Activated CD4-positive, alpha-beta T cell treated with anti-CD3 and anti-CD28 coated beads for 36 hours (primary cell): ENCODE results near the gene FAM151B. TPM values are rescaled to one million over a fixed set of nuclear protein-coding genes. Genes with fewer than 3 reads are reported as not detected.
A peak's percentile ranks its signal among the peaks of the same experiment; 100 is the strongest.

ENCODE experiments used
- ATAC-seq: fragments of 200-7000 bp; cut with Tn5 transposase; one replicate; pipeline ENCODE4 v1.10.0; 2021; ENCODE audit warnings: mild to moderate bottlenecking, moderate library complexity
- CTCF ChIA-PET: fragments of 350-600 bp; sonication (Branson Sonifier 250); formaldehyde crosslinking; loops from one replicate; lab custom pipeline; 2021; ENCODE audit warnings: antibody characterized with exemption; lab: Charles Lee
- POLR2A ChIA-PET: fragments of 350-600 bp; sonication (Branson Sonifier 250); formaldehyde crosslinking; loops from one replicate; lab custom pipeline; 2021; ENCODE audit warnings: antibody characterized with exemption, inconsistent platforms; lab: Charles Lee
- DNase-seq: peaks from one replicate; pipeline ENCODE4 v3.0.0-alpha.2; 2020
- H3K27ac Mint-ChIP-seq: one replicate; pipeline ENCODE4 v1.8.0; 2021; ENCODE audit warnings: mixed read lengths
- H3K27me3 Mint-ChIP-seq: one replicate; pipeline ENCODE4 v1.8.0; 2021; ENCODE audit warnings: mixed read lengths
- H3K36me3 Mint-ChIP-seq: one replicate; pipeline ENCODE4 v1.8.0; 2021; ENCODE audit warnings: low read depth, mixed read lengths
- H3K4me1 Mint-ChIP-seq: one replicate; pipeline ENCODE4 v1.8.0; 2021; ENCODE audit warnings: mixed read lengths
- H3K4me3 Mint-ChIP-seq: one replicate; pipeline ENCODE4 v1.8.0; 2021; ENCODE audit warnings: mild to moderate bottlenecking, moderate library complexity, mixed read lengths
- H3K9me3 Mint-ChIP-seq: one replicate; pipeline ENCODE4 v1.8.0; 2021; ENCODE audit warnings: low read depth, mixed read lengths
- intact Hi-C, 2 experiments: fragments of 100-400 bp; cut with DNase I in 1 of 2; cut with micrococcal nuclease in 1 of 2; formaldehyde crosslinking; loops; one replicate each; pipeline versions ENCODE4 v1.14.2 to v1.15.1; 2022 to 2024; cut with DNase I, micrococcal nuclease
- total RNA-seq, 2 experiments: library from RNA; stranded (reverse); gene quantifications; one replicate each; pipeline ENCODE4 v1.2.3, GENCODE V29; 2021

FAM151B gene
- total RNA-seq, 2 experiments from 2014 or later = 0.63 to 0.75 TPM

DNA sequence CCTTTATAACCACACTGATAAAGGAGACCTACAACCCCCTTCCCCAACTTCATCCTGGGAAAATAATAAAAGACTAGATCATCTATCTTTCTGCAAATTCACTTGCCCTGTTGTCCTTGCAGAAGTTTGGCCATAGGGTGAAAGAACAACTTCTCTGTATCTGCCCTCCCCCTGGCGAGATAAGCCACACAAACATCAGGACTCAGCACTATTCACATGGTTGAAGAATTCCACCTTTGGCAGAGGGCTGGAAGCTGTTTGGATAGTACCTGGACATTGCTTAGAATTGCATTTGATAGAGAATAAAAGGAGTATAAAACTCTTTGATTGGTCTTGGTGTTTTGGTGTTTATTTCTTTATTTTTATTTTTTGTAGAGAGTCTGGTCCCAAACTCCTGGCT, 16.9 kb downstream of the FAM151B start:
- Mint-ChIP-seq H3K4me1 (peaks cover 3% of the 10 kb centered on the region), H3K36me3 (no peaks in the 10 kb centered on the region), H3K27me3 (no peaks in the 10 kb centered on the region), H3K9me3 (no peaks in the 10 kb centered on the region), H3K27ac (no peak overlapping the region), H3K4me3 (no peak overlapping the region)
- intact Hi-C loops = no loop called here
- CTCF ChIA-PET = interaction anchor here (0.6 kb wide), 2 partner anchors 38 to 754 kb away, joined by 3 read pairs; no protein-coding TSS in a partner anchor
- no peak for ATAC-seq
- no peak for DNase-seq
- POLR2A ChIA-PET = no interaction called here

DNA sequence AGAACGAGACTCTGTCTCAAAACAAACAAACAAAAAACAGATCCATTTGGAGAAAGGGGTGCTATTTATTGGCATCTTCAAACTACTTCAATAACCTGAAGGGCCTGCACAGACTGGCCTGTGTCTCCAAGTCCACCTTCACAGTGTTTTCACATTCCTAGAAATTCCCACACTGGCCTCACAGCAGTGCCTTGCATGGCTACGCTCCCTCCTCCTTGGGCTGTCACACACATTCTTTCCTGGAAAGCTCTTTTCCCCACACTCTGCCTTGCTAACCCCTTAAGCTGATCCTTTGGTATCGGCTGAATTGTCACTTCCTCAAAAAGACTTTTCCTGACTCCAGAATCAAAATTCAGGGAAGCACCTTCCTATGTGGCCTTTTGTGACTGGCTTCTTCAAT, 19.8 kb downstream of the FAM151B start:
- no peak for ATAC-seq
- H3K27me3 Mint-ChIP-seq = no peaks in the 10 kb centered on the region
- DNase-seq = no peak
- H3K36me3 Mint-ChIP-seq = no peaks in the 10 kb centered on the region
- H3K4me1 Mint-ChIP-seq = peaks cover 3% of the 10 kb centered on the region
- ChIA-PET CTCF (interaction anchor here (1.1 to 1.4 kb wide), 2 partner anchors 26 to 27 kb away, joined by 3 read pairs; no protein-coding TSS in a partner anchor), POLR2A (interaction anchor here (0.7 kb wide), 1 partner anchor 83 kb away, joined by 3 read pairs; no protein-coding TSS in a partner anchor)
- no peaks in the 10 kb centered on the region for H3K9me3 Mint-ChIP-seq
- no peak overlapping the region for H3K27ac Mint-ChIP-seq
- no peak overlapping the region for H3K4me3 Mint-ChIP-seq
- intact Hi-C loops = no loop called here

DNA sequence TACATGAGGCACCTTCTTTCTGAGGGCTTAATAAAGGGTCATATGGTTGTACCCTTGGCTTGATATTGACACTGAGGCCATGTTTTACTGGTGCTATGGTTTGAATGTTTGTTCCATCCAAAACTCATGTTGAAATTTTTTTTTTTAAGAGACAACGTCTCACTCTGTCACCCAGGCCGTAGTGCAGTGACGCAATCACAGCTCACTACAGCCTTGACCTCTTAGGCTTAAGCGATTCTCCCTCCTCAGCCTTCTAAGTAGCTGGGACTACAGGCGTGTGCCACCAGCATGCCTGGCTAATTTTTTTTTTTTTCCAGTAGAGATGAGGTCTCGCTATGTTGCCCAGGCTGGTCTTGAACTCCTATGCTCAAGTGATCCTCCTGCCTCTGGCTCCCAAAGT, 20.9 kb downstream of the FAM151B start:
- intact Hi-C loops = no loop called here
- no peak for DNase-seq
- CTCF ChIA-PET = interaction anchor here (1.3 to 1.4 kb wide), 2 partner anchors 27 to 163 kb away, joined by 3 read pairs; no protein-coding TSS in a partner anchor
- POLR2A ChIA-PET = no interaction called here
- Mint-ChIP-seq H3K27me3 (no peaks in the 10 kb centered on the region), H3K36me3 (no peaks in the 10 kb centered on the region), H3K9me3 (no peaks in the 10 kb centered on the region), H3K4me3 (no peak overlapping the region), H3K4me1 (no peaks in the 10 kb centered on the region), H3K27ac (no peak overlapping the region)
- ATAC-seq = no peak

DNA sequence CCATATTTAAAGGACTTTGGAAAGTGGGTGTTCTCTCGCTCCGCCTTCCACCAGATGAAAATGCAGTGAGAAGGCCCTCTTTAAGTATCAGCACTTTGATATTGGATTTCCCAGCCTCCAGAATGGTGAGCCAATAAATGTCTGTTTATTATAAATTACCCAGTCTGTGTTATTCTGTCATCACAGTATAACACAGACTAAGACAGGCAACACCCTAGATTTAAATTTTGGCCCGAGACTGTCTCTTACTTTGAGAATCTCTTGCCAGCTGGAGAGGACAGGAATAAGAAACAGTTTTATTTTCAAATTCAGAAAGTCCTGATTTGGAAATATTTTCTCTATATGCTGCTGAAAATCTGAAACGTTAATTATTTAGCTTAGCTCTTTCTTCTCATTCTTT, 21.5 kb downstream of the FAM151B start:
- CTCF ChIA-PET = interaction anchor here (1.3 kb wide), 1 partner anchor 163 kb away, joined by 3 read pairs; no protein-coding TSS in a partner anchor
- intact Hi-C loops = no loop called here
- H3K27me3 Mint-ChIP-seq = no peaks in the 10 kb centered on the region

DNA sequence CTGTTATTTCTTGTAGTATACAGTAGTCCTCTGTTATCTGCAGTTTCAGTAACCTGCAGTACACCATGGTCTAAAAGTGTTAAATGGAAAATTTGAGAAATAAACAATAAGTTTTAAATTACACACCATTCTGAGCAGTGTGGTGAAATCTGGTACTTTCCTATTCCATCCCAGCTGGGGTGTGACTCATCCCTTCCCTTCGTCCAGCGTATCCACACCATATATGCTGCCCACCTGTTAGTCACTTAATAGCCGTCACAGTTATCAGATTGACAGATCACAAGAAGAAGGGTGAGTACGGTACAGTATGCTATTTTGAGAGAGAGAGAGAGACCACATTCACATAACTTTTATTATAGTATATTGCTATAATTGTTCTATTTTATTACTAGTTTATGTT, 28.9 kb downstream of the FAM151B start:
- H3K4me1 Mint-ChIP-seq = peaks cover 4% of the 10 kb centered on the region
- ChIA-PET POLR2A (no interaction called here), CTCF (no interaction called here)
- H3K4me3 Mint-ChIP-seq = no peak overlapping the region
- no peaks in the 10 kb centered on the region for H3K9me3 Mint-ChIP-seq
- intact Hi-C loops = no loop called here
- ATAC-seq (peak; percentile 76), DNase-seq (peak; percentile 44)
- H3K36me3 Mint-ChIP-seq = no peaks in the 10 kb centered on the region
- H3K27ac Mint-ChIP-seq = no peak overlapping the region
- H3K27me3 Mint-ChIP-seq = no peaks in the 10 kb centered on the region

More for the DNA sequence above, 21.5 kb downstream of the FAM151B start:
- DNase-seq (no peak), ATAC-seq (no peak)
- POLR2A ChIA-PET = no interaction called here
- H3K4me1 Mint-ChIP-seq = no peaks in the 10 kb centered on the region
- H3K36me3 Mint-ChIP-seq = no peaks in the 10 kb centered on the region
- H3K4me3 Mint-ChIP-seq = no peak overlapping the region
- no peaks in the 10 kb centered on the region for H3K9me3 Mint-ChIP-seq
- H3K27ac Mint-ChIP-seq = no peak overlapping the region

DNA sequence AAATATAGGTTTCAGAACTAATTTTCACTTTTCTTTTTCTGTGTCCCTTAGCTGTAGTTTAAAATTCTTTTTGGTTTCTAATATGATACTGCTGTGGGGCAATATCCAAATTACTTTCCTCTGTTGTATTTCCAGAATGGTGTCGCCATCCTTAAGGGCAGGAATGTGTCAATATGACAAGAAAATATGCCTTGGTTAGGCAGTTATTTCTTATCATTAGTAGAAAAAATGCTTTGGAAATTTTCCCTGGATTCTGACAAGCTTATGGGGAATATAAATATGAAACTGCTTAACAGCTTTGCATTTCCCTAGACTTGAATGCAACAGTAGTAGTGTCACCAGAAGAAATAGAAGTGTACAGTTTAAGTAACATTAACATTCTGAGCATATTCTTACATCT, 52.8 kb downstream of the FAM151B start:
- H3K4me3 Mint-ChIP-seq = no peak overlapping the region
- intact Hi-C loops = no loop called here
- no peaks in the 10 kb centered on the region for H3K36me3 Mint-ChIP-seq
- POLR2A ChIA-PET = no interaction called here
- no peak for DNase-seq
- CTCF ChIA-PET = interaction anchor here (1.1 kb wide), 1 partner anchor 9 kb away, joined by 3 read pairs; no protein-coding TSS in a partner anchor
- no peaks in the 10 kb centered on the region for H3K27me3 Mint-ChIP-seq
- H3K4me1 Mint-ChIP-seq = peaks cover 10% of the 10 kb centered on the region
- no peak overlapping the region for H3K27ac Mint-ChIP-seq
- no peak for ATAC-seq
- H3K9me3 Mint-ChIP-seq = no peaks in the 10 kb centered on the region

DNA sequence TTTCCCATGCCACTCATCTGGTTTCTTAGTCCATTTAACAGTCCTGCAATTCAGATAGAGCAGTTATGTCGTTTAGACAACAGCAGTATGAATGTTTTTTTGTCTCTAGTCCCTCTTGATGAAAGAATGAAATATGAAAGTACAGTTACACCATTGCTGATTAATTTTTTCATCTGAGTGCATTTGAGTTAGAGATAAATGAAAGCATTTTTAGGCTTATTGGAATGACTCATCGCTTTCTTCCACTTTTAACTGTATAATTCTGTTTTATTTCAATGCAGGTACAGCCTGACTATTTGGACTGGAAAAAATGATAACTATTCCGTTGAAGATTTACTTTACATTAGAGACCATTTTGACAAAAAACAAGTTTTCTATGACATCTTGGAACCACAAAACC, 53.5 kb downstream of the FAM151B start:
- Mint-ChIP-seq H3K4me1 (peaks cover 10% of the 10 kb centered on the region), H3K36me3 (no peaks in the 10 kb centered on the region), H3K4me3 (no peak overlapping the region), H3K9me3 (no peaks in the 10 kb centered on the region), H3K27me3 (no peaks in the 10 kb centered on the region), H3K27ac (no peak overlapping the region)
- DNase-seq (no peak), ATAC-seq (peak; percentile 73)
- POLR2A ChIA-PET = no interaction called here
- intact Hi-C loops = no loop called here
- CTCF ChIA-PET = interaction anchor here (1.1 kb wide), 1 partner anchor 8 kb away, joined by 3 read pairs; no protein-coding TSS in a partner anchor

DNA sequence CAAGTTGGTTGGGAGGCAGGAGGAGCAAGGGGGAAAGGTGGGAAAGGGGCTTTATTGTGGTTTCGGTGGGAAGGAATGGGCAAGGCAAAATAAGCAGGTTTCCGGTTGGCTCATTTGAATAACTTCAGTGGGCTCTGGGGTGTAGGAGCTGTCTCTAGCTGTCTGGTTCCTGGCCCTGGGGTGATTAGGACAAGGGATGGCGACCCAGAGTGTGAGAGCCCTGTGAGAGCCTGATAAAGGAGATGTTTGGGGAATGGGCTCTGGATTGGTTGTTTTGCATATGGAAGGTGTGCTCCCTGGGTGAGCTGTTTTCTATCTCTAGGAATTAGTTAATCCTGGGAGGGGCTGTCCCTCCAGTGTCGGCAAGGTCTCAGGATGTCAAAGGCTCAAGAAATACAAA, 66.7 kb downstream of the FAM151B start:
- intact Hi-C loops = no loop called here
- H3K27ac Mint-ChIP-seq = no peak overlapping the region
- peaks cover 26% of the 10 kb centered on the region for H3K27me3 Mint-ChIP-seq
- CTCF ChIA-PET = no interaction called here
- POLR2A ChIA-PET = no interaction called here
- H3K4me1 Mint-ChIP-seq = no peaks in the 10 kb centered on the region
- H3K9me3 Mint-ChIP-seq = no peaks in the 10 kb centered on the region
- no peak for ATAC-seq
- H3K4me3 Mint-ChIP-seq = no peak overlapping the region
- DNase-seq = no peak
- H3K36me3 Mint-ChIP-seq = no peaks in the 10 kb centered on the region

DNA sequence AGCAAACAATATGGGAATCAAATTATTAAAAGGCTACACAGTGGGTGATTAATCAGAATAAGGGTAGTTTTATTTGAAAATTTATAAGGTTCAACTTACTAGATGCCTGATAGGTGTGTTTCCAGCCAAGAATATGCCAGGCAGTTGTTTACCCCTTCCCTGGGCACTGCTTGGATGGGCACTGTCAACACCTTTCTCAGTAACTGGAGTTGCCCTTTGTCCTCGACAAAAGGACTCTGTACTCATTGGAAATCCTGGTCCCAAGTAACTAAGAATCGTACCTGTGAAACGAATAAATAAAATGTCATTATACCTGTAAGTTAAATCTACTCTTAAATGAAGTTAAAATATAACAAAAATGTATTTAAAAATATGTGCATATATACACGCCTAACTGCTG, 67.2 kb downstream of the FAM151B start:
- no peak overlapping the region for H3K27ac Mint-ChIP-seq
- no peaks in the 10 kb centered on the region for H3K36me3 Mint-ChIP-seq
- POLR2A ChIA-PET = no interaction called here
- no peak for ATAC-seq
- no peak for DNase-seq
- peaks cover 23% of the 10 kb centered on the region for H3K27me3 Mint-ChIP-seq
- no peaks in the 10 kb centered on the region for H3K4me1 Mint-ChIP-seq
- no peak overlapping the region for H3K4me3 Mint-ChIP-seq
- no peaks in the 10 kb centered on the region for H3K9me3 Mint-ChIP-seq
- intact Hi-C loops = no loop called here
- CTCF ChIA-PET = no interaction called here

DNA sequence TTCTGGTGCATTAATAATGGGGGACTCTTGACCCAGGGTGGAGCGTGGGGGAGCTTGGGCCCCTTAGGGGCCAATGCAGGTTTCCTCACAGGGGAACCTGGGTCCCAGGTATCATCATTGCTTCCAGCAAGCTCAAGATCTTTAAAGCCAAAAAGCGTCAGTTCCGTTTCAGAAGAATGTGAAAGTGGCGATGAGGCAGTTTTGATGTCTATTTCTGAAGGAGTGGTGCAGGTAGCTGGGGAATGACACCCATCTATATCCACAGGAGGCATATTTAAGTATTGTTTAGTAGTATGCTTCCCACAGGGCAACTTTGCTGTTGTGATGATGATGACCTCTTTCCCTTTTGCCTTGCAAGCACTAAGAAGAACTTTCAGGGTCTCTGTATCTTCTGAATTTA, 71.3 kb downstream of the FAM151B start:
- ChIA-PET CTCF (no interaction called here), POLR2A (no interaction called here)
- intact Hi-C loops = no loop called here
- no peak overlapping the region for H3K4me3 Mint-ChIP-seq
- H3K4me1 Mint-ChIP-seq = no peaks in the 10 kb centered on the region
- DNase-seq (no peak), ATAC-seq (no peak)
- H3K9me3 Mint-ChIP-seq = no peaks in the 10 kb centered on the region
- H3K27ac Mint-ChIP-seq = no peak overlapping the region
- H3K36me3 Mint-ChIP-seq = no peaks in the 10 kb centered on the region
- H3K27me3 Mint-ChIP-seq = peaks cover 19% of the 10 kb centered on the region

DNA sequence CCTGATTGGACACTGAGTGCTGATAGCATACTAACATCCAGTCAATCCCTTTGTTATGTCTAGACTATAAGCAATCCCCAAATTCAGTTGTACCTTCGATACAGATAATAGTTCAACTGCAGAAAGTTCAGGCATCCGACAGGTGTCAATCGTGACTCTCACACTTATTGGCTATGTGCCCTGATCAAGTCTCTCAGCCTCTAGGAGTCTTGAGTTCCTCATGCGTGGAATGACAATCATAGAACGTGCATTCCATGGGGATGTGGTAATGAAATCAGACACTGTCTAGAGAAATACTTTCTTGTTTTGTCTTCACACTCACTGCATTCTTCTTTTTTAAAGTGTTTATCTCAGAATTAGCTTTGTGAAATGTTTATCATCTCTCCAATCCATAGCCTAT, 77.4 kb downstream of the FAM151B start:
- Mint-ChIP-seq H3K27me3 (peaks cover 32% of the 10 kb centered on the region), H3K27ac (no peak overlapping the region), H3K9me3 (no peaks in the 10 kb centered on the region), H3K4me1 (no peaks in the 10 kb centered on the region), H3K4me3 (no peak overlapping the region), H3K36me3 (no peaks in the 10 kb centered on the region)
- intact Hi-C loops = no loop called here
- POLR2A ChIA-PET = no interaction called here
- ATAC-seq (no peak), DNase-seq (no peak)
- CTCF ChIA-PET = no interaction called here

DNA sequence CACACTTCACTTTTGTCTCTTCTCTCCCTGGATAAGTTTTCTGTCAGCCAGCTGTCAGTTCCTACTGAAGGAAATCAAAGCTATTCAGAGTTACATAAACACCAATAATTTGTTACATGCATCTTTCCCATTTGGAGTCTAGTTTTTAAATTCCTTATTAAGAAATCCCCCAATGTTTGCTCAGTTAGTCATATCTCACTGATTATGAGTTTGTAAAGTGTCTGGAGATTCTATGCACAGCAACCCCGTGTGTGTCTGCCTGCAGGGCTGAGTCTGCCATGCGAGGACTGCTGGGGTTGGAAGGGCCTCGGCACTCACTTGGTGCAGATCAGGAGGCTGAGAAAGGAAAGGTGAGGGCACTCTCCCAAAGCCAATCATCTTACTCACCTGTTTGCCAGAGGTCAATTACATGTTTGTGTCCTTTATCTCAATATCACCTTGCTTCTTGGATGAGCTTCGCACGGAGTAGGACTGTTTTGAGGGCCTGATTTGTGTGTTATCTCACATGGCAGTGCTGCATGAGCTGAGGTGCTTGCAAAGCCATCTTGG, 78.9 kb downstream of the FAM151B start:
- DNase-seq (no peak), ATAC-seq (no peak)
- ChIA-PET POLR2A (no interaction called here), CTCF (interaction anchor here (1.3 kb wide), 1 partner anchor 10 kb away, joined by 3 read pairs; no protein-coding TSS in a partner anchor)
- peaks cover 2% of the 10 kb centered on the region for H3K4me1 Mint-ChIP-seq
- H3K36me3 Mint-ChIP-seq = no peaks in the 10 kb centered on the region
- H3K9me3 Mint-ChIP-seq = no peaks in the 10 kb centered on the region
- no peak overlapping the region for H3K27ac Mint-ChIP-seq
- peaks cover 43% of the 10 kb centered on the region for H3K27me3 Mint-ChIP-seq
- intact Hi-C loops = no loop called here
- H3K4me3 Mint-ChIP-seq = no peak overlapping the region
